NCI-H2107 (cell line): ENCODE data around the gene FANCG.
A peak's percentile ranks its signal among the peaks of the same experiment; 100 is the strongest.

Experiments used
- DNase-seq: peaks from one replicate; lab custom pipeline; 2025; lab: John Stamatoyannopoulos, UW

FANCG gene

DNA sequence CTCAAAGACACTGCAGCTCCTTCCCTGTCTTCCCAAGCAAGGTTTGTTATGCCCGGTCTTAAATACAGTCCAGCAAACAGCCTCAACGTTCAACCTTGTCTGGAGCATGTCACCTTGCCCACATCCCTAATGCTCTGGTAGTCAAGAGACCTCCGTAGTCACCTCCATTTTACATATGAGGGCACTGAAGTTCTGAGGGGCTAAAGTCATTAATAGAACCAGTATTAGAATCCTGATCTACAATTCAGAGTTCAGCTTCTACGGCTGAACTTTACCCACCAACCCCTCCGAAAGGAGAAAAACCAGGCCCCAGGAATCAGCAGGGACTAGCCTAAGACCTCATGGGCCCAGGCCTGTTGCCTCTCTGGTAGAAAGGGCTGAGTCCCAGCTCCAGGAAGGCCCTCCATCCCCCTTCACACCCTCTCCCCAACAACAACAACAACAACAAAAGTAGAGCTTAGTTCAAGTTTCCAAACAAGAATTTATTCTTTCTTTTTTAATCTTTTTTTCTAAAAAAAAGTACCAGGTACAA is 24.0 kb upstream of the FANCG start:
- DNase-seq, result no peak

DNA sequence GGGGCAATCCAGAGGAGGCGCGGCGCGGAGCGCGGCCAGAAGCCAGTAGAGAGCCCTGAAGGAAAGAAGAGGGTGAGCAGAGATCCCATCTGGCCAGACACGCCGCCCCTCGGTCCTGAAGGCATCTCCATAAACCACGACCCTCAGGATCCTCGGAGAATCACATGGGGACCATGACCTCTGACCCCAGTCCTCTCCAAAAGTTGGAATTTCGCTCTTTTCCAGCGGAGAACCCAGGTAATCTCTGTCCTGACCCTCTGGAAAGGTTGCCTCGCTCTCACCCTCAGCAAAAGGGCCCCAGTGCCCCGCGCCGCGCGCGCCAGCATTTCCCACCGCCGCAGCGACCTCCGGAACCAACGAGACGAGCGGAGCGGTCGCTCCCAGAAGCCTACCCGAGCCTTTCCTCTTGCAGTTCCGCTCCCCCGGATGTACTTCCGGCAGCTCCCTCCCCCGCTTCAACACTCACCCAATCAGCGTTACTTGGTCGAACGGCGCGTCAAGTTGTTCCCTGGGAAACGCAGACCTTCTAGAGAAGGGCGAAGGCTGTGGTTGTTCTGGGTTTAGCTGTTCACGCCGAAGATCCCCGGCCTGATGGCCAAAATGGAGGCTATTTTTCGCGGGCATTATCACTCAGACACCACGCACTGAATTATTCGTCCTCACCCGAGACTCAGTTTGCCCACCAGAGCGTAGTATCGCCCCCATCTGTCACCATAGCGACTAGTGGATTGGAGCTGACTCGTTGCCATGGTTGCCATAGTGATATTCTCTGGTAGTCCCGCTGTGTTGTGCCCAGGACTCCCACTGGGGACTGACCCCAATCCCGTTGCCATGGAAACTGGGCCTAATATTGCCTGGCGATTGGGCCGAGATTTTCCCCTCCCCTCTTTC is 23.3 kb upstream of the FANCG start, which contains the start of gene STOML2:
STOML2 (minus strand) TSS at position 363 of the 891 bp plus-strand sequence; CDS start at position 326, 37 bp downstream.
- DNase-seq, result peak; percentile 86

DNA sequence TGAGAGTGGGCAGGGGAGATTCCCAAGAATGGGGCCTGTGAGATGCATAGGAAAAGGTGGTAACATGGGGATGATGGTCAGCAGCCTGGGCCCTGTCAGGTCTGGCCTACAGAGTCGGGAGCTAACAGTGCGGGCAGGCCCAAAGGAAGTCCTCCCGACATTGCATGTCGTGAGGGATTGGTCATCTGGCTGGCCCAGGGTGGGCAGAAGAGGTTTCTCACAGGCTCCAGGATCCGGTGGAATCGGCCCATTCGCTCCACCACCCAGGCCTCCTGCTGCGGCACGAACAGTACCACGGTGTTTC is 22.7 kb upstream of the FANCG start:
- no peak for DNase-seq

DNA sequence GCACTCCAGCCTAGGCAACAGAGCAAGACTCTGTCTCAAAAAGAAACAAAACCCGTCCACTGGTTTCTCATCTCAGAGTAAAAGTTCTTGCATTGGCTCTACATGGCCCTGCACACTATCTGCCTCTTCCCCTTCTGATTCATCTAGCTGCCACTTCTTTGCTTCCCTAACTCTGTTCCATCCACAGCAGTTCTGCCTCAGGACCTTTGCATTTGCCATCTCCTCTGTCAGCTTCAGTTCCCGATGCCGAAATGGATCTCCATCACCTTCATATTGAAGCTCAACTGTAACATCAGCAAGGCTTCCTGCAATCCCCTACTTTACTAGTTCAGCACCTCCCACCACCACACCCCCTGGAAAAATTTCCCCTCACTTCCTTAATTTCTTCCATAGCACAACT is 17.8 kb upstream of the FANCG start:
- DNase-seq, result no peak

DNA sequence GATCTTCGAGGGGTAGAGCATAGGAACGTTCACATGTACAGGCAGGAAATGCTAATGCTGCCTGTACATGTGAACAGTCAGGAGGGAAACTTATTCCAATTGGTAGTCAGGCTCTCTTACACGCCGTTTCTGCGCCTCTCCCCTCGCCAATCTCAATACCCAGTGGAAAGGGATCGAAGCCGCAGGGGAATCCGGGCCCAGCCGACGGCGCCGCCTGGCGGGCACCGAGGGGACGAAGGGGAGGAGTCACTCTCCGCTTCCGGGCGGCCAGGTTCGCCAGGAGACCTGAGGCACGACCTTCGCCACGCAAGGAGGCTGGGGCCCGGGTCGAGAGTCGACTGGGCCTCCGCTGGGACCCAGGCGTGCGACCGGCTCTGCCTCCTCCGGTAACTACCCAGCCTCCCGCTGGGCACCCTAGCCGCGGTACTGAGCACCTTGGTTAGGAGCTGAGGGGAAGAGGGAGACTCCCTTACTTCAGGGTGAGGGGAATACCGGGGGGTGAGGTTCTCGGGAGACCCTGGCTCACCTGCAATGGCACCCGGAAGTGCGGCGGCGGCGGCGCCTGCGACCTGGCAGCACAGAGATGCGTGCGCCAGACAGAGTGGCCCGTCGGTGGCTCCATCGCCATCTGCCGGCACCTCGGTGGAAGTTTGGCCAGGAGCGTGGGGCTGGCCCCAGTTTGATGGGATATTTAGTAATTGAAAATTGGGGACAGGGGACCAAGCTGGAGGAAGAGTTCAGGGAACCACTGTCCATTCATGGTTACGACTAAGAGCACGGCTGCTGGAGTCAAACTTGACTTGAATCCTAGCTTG is 16.5 kb upstream of the FANCG start, which contains the start of gene PIGO:
PIGO (minus strand) TSS at position 557 of the 815 bp plus-strand sequence. CDS start 1,026 bp downstream, outside the sequence.
- peak; percentile 89 for DNase-seq

DNA sequence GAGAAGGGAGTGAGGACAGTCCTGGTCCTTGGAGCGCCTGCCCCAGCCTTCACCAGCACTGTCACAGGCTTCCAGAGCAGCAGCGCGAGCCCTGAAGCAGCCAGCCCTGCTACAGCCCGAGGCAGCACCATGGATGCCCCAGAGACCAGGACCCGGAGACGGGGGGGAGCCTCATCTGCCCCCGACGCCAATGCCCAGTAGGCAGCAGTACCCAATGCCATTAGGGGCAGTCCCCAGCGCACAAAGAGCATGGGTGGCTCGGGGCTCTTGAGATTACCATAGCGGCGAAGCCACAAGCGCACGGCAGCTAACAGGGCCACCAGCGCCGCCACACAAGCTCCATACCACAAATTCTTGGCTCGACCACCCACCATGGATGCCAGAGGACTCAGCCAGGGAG is 11.8 kb upstream of the FANCG start:
- no peak for DNase-seq

DNA sequence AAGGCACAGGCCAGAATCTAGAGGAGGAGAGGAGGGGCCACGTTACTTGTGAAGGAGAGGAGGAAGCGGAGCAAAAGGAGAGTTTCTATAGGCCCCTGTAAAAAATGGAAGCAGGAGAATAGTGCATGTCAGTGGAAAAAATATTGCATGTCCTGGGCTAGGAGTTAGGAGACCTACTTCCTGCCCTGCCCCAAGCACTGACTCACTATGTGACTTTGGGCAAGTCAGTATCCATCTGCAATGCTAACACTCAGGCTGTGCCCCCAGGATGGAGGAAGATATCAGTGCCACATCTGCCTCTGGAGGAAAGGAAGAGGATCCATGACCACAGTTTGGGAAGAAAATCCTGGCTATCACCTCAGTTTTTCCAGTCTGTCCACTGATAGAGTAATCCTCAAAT is 9.7 kb upstream of the FANCG start:
- DNase-seq, result no peak

DNA sequence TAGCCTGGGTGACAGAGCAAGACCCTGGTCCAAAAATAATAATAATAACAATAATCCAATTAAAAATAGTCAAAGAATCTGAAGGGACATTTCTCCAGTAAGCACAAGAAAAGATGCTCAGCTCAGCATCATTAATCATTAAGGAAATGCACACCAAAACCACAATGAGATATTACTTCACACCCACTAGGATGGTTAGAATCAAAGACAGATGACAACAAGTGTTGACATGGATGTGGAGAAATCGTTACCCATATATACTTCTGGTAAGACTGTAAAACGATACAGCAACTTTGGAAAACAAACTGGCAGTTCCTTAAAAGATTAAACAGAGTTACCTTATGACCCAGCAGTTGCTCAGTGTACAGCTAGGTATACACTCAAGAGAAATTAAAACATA is 5.3 kb upstream of the FANCG start:
- DNase-seq, result no peak

DNA sequence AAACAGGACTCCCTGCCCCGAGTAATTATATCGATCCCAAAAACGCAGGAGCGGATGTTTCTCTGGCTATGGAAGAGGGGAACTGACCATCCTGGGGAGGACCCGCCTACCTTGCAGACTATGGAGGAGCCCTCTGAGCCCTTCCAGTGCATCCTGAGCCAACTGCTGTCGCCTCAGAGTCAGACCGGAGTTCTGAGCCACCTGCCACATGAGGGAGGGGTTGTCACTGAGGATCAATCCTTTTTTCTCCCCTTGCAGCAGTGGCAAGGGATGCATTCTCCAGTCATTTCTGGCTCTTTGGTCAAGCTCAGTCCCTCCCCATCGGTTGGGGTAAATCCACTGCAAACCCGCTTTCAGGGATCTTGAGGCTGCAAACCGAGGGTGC is 709 bp downstream of the FANCG start:
- DNase-seq, result no peak

DNA sequence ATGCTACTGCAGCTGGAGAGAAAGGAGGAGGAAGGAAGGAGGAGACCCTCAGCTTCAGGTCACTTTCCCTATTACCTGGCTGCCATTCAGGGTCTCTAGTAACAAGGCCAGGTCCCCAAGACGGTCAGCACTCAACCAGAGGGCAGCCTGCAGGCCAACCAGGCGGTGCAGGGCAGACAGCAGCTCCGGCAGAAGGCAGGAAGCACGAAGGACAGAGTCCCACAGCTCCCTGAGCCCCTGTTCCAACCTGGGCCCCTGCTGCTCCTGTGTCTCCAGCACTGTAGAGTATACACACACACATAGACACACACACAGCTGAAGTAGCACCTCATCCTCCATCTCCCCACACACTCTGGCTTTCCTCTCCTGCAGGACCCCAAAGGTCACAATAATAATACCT is 1.7 kb downstream of the FANCG start:
- DNase-seq, result no peak

DNA sequence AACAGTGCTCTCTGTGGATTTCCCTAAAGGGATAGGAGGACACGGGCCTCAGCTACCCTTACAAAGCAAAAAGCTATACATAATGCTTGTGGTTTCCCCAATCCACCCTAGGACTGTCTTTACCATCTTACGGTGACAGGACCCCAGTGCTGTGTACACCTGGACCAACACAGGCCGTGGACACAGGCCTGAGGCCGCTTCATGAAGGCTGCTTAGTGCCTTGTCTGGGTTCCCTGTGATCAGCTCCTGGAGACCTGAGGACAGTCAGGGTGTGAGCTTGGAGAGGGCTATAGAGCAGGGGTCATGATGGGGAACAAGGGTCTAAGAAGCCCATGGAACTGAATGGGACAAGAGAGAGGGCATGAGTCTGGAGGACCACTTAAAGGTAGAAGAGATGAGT is 2.9 kb downstream of the FANCG start:
- DNase-seq, result no peak

DNA sequence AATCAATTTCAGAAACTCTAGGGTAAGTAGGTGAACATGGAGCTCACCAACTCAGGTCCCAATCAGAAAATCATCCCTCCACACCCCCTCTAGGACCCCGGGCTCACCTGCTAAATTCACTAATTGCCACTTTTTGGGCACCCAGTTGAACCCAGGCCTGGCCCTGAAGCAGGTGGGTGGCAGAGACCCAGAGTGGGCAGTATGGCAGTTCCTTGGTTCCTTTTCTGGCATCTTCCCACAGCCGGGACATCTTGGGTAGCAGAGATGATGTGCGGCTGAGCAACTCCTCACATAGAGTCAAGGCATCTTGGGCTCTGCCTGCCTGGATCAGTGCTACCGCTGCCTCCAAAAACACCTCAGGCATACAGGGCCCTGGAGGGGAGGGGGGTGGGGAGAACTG is 4.4 kb downstream of the FANCG start:
- no peak for DNase-seq

DNA sequence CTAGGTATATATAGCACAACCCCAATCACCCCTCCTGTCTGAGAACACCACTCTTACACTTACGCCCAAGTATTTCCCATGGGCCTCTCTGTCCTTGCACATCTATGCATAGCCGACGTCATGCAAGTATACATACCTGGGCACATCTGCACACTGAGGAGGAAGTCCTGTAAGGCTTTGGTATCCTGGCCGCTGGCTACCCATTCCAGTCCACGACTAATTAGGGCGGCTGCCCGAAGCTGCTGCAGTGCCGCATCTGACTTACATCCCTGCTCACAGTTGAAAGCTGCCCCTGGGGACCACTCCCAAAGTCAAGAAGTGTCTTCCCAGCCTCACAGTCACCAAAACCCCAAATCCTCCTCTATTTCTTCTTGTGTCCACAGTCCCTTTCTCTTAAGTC is 5.0 kb downstream of the FANCG start:
- no peak for DNase-seq

DNA sequence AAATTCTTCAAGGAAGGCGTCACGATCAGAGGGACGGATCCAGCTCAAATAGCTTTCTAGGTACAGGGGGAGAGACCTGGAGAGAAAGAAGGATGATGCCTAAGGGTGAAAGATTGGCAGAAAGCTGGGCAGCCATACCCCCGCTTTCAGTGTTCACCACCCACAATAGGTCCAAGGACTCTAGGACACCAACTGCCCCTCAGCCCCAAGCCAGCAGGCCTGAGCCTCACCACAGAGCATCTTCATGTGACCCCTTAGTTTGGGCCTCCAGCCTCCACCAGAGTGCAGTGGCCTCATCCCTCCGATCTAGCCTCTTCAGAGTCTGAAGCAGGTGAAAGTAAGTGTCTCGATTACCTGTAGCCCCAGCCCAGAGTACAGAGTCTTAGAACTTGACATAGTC is 5.6 kb downstream of the FANCG start:
- DNase-seq, result no peak

DNA sequence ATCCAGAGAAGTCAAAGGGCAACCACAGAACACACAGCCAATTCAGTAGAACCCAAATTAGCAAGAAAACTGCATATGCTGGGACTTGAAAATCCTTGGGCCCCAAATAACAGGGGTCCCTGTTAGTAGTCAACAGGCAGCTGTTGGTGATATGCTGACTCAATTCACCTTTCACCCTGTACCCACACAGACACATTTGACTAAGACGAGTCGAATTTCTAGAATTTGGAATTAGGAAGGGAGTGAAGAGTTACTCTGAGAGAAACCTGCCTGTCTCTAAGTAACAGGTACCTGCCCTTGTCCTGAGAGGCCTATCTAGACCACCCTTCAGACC is 6.5 kb downstream of the FANCG start:
- no peak for DNase-seq

DNA sequence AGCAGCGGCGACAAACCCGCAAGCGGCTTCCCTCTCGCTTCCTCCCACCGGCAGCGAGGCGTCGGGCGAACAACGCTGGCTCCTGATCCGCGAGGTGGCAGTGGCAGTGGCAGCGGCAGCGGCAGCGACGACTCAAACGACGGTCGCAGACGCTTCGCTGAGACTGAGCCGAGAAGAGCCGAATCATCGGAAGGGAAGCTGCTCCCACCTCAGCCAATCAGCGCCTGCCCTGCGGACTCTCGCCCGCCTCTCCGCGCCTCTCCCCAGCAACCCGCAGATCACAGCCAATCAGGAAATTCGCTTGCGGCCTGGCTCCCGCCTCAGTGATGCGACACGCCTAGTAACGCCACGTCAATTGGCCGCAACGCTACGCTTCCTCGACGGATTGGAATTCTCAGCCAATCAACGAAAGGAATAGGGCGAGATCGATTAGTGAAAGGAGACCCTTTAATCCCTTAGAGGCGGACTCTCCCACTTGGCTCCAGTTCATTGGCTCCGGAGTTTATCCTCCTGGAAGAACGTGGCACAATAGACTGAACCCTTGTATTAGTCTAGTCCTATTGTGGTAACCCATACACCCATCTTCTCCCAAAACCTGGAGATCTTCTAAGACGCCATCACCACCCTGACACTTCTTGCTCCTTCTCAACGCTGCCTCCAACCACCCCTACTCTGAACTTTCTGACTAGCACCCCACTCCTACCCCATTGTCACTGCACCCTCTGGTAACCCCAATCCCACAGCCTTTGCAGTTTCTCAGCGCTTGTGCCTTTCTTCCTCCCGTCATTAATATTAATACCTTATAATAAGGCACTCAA is 7.1 kb downstream of the FANCG start, which contains the start of gene VCP:
VCP (minus strand) TSS at position 165 of the 818 bp plus-strand sequence. CDS start 272 bp downstream, outside the sequence.
- DNase-seq, result peak; percentile 98

DNA sequence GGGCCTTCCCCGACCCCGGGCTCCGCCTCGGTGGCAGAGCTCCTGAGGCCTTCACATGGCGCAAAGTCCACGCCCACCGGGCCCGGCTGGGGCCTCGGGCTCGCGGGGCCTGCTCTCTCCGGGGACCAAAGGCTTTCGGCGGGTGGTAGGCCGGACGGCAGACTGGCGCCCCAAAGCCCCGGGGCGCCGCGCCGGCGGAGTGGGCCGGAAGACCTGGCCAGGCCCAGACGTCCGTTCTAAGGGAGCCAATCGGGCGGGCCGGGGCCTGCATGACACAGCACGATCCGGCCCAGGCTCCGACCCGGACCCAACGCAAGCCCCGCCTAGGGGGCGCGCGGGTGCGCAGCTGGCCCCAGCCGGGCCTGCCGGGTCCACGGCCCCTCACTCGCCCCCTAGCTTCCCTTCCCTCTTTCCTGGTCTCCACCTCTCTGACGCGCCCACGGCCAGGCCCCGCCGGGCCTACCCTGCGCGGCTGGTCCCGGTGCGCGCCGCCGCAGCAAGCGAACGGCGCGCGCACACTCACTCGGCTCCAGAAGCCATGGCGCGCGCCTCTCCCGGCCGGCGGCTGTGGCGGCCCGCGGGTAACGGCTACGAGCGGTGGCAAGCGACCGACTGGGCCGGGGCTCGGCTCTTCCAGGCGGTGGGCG is 7.8 kb downstream of the FANCG start:
- DNase-seq, result peak; percentile 47

DNA sequence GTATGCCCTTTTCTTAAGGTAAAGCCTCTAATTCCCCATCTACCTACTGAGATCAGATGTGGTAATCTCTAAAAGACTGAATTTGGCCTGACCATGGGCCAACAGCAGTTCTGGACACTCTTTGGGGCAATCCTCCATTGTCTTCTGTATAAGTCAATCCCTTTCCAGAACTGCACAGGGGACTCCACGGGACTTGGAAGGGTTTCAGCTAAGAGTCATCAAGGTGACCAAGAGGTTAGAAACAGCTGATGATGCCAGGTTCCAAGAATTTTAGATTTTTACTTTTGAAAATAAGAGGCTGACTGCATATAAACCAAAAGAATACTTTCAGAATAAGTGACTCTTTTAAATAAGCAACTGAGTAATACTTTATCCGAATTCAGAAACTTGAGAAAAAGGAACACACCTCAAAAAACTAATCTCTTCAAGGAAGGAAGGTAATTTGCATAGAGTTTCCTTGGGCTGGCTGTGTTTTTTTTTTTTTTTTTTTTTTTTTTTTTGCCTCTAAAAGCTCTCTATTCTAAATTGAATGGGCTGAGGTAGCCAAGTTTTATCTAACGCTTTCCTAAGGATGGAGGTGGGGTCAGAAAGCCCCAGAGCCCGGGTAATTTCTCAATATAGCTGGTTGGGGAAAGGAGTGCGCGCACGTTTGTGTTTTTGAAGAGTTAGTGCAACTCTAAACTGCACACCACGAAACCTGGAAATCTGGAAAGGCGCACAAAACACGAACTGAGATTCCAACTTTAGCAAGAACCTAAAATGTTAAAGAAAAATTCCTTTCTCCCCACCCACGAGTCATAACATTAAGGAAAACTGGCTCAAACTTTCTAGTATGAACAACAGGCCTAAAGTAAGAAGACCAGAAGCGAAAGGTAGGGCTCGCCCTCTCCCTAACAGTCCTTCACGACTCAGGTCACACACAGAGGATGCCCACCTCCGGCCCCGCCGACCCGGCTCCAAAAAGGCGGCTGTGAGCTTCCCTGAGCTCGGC is 8.6 kb downstream of the FANCG start:
- DNase-seq, result no peak

DNA sequence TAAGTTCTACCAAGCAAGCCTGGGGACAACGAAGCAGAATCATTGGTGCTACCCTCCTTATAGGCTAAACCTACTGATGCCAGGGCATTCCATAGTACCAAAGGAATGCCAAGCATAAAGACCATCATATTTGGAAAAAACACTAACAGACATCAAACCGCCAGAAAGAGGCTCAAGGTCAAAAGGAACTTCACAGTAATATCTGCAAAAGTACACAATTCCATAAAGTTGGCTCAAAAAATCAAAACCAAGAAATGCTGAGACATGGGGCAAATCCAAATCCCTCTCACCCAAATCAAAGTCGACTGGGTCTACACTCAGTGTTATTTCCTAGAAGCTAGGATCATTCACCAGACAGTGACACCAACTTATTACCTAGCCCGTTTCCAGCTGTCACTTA is 10.7 kb downstream of the FANCG start:
- no peak for DNase-seq

DNA sequence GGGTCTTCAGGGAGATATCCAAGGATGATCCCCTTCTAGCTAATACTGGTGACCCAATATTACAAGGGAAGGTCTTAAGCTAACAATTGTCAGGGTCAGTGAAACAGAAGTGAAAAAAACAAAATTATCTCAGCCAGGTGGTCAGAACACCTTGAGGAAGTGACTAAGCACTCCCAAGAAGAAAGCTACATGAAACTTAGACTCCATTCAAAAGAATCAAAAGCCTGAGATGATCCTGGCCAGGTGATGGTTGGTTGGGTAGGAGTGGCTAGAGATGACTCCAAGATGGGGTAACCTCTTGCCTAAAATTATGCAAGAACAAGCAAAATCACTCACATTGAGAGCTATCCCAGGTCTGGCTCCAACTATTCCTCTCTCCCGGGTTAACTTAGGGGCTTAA is 12.7 kb downstream of the FANCG start:
- no peak for DNase-seq
